Naive thymus-derived CD8-positive, alpha-beta T cell (primary cell): ENCODE results near the gene METTL26. TPM values are rescaled to one million over a fixed set of nuclear protein-coding genes. Genes with fewer than 3 reads are reported as not detected.
A peak's percentile ranks its signal among the peaks of the same experiment; 100 is the strongest.
"Not testable (repeated sequence)": the region's sequence is repeated elsewhere in the genome, so short reads cannot be mapped to it uniquely, and the experiment has no call there.

Experiments used
- ATAC-seq, 2 donors: fragments of 150-1000 bp; cut with Tn5 transposase in 1 of 2; sonication (Bioruptor Pico), chemical (Tn5 transposase) in 1 of 2; 1 replicate in 1 of 2; 2 replicates in 1 of 2; pipeline ENCODE4 v1.10.0; 2021; ENCODE audit warnings: mild to moderate bottlenecking in 2 of 2, moderate library complexity in 2 of 2
- POLR2A ChIA-PET: fragments of 350-600 bp; sonication (Branson Sonifier 250); formaldehyde crosslinking; loops from one replicate; lab custom pipeline; 2021; ENCODE audit warnings: antibody characterized with exemption; lab: Charles Lee
- DNase-seq, 10 donors: peaks; one replicate each; pipeline versions ENCODE4 v3.0.0 to v3.0.0-alpha.2; 2020 to 2022
- H3K27ac Mint-ChIP-seq, 10 donors: one replicate each; pipeline ENCODE4 v1.8.0; 2020 to 2022; ENCODE audit warnings: mild to moderate bottlenecking in 10 of 10, mixed read lengths in 10 of 10, moderate library complexity in 4 of 10, inconsistent platforms in 1 of 10
- H3K27me3 Mint-ChIP-seq, 5 donors: one replicate each; pipeline ENCODE4 v1.8.0; 2021 to 2022; ENCODE audit warnings: mixed read lengths in 5 of 5
- H3K36me3 Mint-ChIP-seq, 3 donors: one replicate each; pipeline ENCODE4 v1.8.0; 2020 to 2022; ENCODE audit warnings: mixed read lengths in 3 of 3, mild to moderate bottlenecking in 2 of 3, inconsistent platforms in 1 of 3
- H3K4me1 Mint-ChIP-seq, 4 donors: one replicate each; pipeline ENCODE4 v1.8.0; 2021 to 2022; ENCODE audit warnings: mixed read lengths in 4 of 4
- H3K4me3 Mint-ChIP-seq, 10 donors: one replicate each; pipeline ENCODE4 v1.8.0; 2020 to 2022; ENCODE audit warnings: mild to moderate bottlenecking in 10 of 10, mixed read lengths in 10 of 10, moderate library complexity in 6 of 10, inconsistent platforms in 1 of 10
- H3K9me3 Mint-ChIP-seq, 9 donors: one replicate each; pipeline ENCODE4 v1.8.0; 2020 to 2022; ENCODE audit warnings: mixed read lengths in 9 of 9, mild to moderate bottlenecking in 3 of 9, inconsistent platforms in 1 of 9, moderate library complexity in 1 of 9
- polyA plus RNA-seq, 3 donors: library from polyadenylated mRNA; unstranded; fragments of 300-500 nt; fragmentation: Illumina TruSeq; gene quantifications; one replicate each; pipeline ENCODE4 v1.2.3, GENCODE V29; 2021
- total RNA-seq, 8 experiments: library from RNA in 2 of 8; stranded (reverse) in 2 of 8; gene quantifications; one replicate each; pipeline ENCODE4 v1.2.3 and lab custom pipeline; 2021 to 2026

METTL26 gene
- total and polyA plus RNA-seq, 5 experiments from 2014 or later: 69.2 to 98.4 (median 88.4) TPM

GRCh38 chr16:610513-611381 lies 25.4 kb downstream of the METTL26 start:
- ATAC-seq (peak; percentile 66 to 73), DNase-seq (peak; percentile 32 to 74 (median 56))
- POLR2A ChIA-PET: no interaction called here
- peaks cover 4 to 21% (median 10%) of the 10 kb centered on the region in 4 donors for H3K4me1 Mint-ChIP-seq
- H3K27ac Mint-ChIP-seq: peak overlapping the region in 3 of 10 donors; percentile 44 to 80 (median 46)
- no peak overlapping the region for H3K4me3 Mint-ChIP-seq
- H3K9me3 Mint-ChIP-seq: no peaks in the 10 kb centered on the region
- peaks cover 0 to 2% (median 0%) of the 10 kb centered on the region in 3 donors for H3K36me3 Mint-ChIP-seq
- no peaks in the 10 kb centered on the region for H3K27me3 Mint-ChIP-seq

- H3K27ac Mint-ChIP-seq: no peak overlapping the region
- ATAC-seq: no peak
- DNase-seq: no peak
- POLR2A ChIA-PET: no interaction called here
- peaks cover 4 to 21% (median 10%) of the 10 kb centered on the region in 4 donors for H3K4me1 Mint-ChIP-seq
- H3K4me3 Mint-ChIP-seq: no peak overlapping the region
- H3K36me3 Mint-ChIP-seq: peaks cover 0 to 2% (median 0%) of the 10 kb centered on the region in 3 donors
- H3K9me3 Mint-ChIP-seq: peaks cover 0 to 2% (median 0%) of the 10 kb centered on the region in 9 donors
- H3K27me3 Mint-ChIP-seq: no peaks in the 10 kb centered on the region
Observed at GRCh38 chr16:609984-610383, 26.1 kb downstream of the METTL26 start.

GRCh38 chr16:609316-609715 lies 26.8 kb downstream of the METTL26 start:
- peak overlapping the region in 2 of 10 donors; percentile 22 to 87 for H3K27ac Mint-ChIP-seq

GRCh38 chr16:608019-608418 lies 28.1 kb downstream of the METTL26 start:
- Mint-ChIP-seq H3K27me3 (no peaks in the 10 kb centered on the region), H3K27ac (peak overlapping the region in 1 of 10 donors; percentile 31), H3K36me3 (peaks cover 0 to 2% (median 0%) of the 10 kb centered on the region in 3 donors), H3K9me3 (peaks cover 0 to 2% (median 0%) of the 10 kb centered on the region in 9 donors), H3K4me3 (no peak overlapping the region), H3K4me1 (peaks cover 11 to 31% (median 16%) of the 10 kb centered on the region in 4 donors)
- DNase-seq: no peak
- POLR2A ChIA-PET: no interaction called here
- no peak for ATAC-seq

More at GRCh38 chr16:609316-609715, 26.8 kb downstream of the METTL26 start:
- no peaks in the 10 kb centered on the region for H3K27me3 Mint-ChIP-seq
- peaks cover 0 to 2% (median 0%) of the 10 kb centered on the region in 9 donors for H3K9me3 Mint-ChIP-seq
- H3K4me3 Mint-ChIP-seq: no peak overlapping the region
- ATAC-seq: no peak
- peaks cover 0 to 2% (median 0%) of the 10 kb centered on the region in 3 donors for H3K36me3 Mint-ChIP-seq
- POLR2A ChIA-PET: no interaction called here
- peaks cover 4 to 21% (median 10%) of the 10 kb centered on the region in 4 donors for H3K4me1 Mint-ChIP-seq
- DNase-seq: no peak

GRCh38 chr16:606656-607307 lies 29.3 kb downstream of the METTL26 start:
- DNase-seq (no peak), ATAC-seq (no peak)
- Mint-ChIP-seq H3K27me3 (no peaks in the 10 kb centered on the region), H3K27ac (no peak overlapping the region), H3K4me1 (peaks cover 12 to 37% (median 20%) of the 10 kb centered on the region in 4 donors), H3K36me3 (peaks cover 0 to 2% (median 0%) of the 10 kb centered on the region in 3 donors), H3K9me3 (peaks cover 0 to 2% (median 0%) of the 10 kb centered on the region in 9 donors), H3K4me3 (no peak overlapping the region)
- POLR2A ChIA-PET: no interaction called here

DNA sequence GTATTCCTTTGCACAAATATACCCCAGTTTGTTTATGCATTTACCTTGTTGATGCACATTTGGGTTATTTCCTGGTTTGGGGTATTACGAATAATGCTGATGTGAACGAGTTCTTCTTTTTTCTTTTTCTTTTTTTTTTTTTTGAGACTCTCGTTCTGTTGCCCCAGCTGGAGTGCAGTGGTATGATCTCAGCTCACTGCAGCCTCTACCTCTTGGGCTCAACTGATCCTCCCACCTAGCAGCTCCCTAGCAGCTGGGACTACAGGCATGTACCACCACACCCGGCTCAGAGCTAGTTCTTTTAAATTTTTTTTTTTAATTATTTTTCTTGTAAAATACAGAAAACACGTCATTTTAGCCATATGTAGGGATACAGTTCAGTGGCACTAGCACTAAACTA lies 32.2 kb downstream of the METTL26 start:
- ATAC-seq (no peak), DNase-seq (no peak)
- H3K27me3 Mint-ChIP-seq: no peaks in the 10 kb centered on the region
- no peak overlapping the region for H3K4me3 Mint-ChIP-seq
- H3K4me1 Mint-ChIP-seq: peaks cover 8 to 18% (median 17%) of the 10 kb centered on the region in 4 donors
- peaks cover 0 to 6% (median 0%) of the 10 kb centered on the region in 3 donors for H3K36me3 Mint-ChIP-seq
- peak overlapping the region in 3 of 10 donors; percentile 4 to 73 (median 50) for H3K27ac Mint-ChIP-seq
- POLR2A ChIA-PET: no interaction called here
- peaks cover 0 to 2% (median 0%) of the 10 kb centered on the region in 9 donors for H3K9me3 Mint-ChIP-seq

DNA sequence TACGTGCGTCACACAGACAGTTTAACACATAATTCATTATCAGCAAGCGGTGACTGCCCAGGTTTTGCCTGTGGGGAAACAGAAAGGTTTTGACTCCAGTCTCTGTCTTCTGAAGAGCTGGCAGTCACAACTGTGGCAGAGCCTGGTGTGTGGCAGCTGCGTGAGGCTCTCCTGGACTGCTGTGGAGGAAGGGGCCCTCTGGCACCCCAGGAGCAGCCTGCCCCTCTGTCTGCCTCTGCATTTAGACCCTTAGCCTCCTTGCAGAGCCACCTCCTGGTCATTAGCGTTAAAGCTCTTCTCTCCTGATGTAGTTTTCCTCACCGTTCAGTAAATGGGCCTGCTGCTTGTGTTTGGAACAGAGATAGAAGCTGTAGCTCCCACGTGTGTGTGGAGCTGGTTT lies 35.3 kb downstream of the METTL26 start:
- DNase-seq (no peak), ATAC-seq (no peak)
- Mint-ChIP-seq H3K9me3 (peaks cover 0 to 2% (median 0%) of the 10 kb centered on the region in 9 donors), H3K36me3 (peaks cover 0 to 13% (median 0%) of the 10 kb centered on the region in 3 donors), H3K4me3 (no peak overlapping the region), H3K27me3 (no peaks in the 10 kb centered on the region), H3K27ac (peak overlapping the region in 1 of 10 donors; percentile 71), H3K4me1 (peaks cover 7 to 29% (median 23%) of the 10 kb centered on the region in 4 donors)
- POLR2A ChIA-PET: interaction anchor here (0.8 kb wide), 1 partner anchor 12 kb away, joined by 3 read pairs; no protein-coding TSS in a partner anchor

GRCh38 chr16:598823-599739 lies 37.0 kb downstream of the METTL26 start:
- H3K4me3 Mint-ChIP-seq: no peak overlapping the region
- ATAC-seq (no peak), DNase-seq (no peak)
- H3K27ac Mint-ChIP-seq: no peak overlapping the region
- H3K9me3 Mint-ChIP-seq: no peaks in the 10 kb centered on the region
- H3K27me3 Mint-ChIP-seq: no peaks in the 10 kb centered on the region
- POLR2A ChIA-PET: interaction anchor here (0.7 to 1.4 kb wide), 2 partner anchors 15 to 445 kb away, joined by 3 read pairs; no protein-coding TSS in a partner anchor
- H3K36me3 Mint-ChIP-seq: peaks cover 0 to 15% (median 0%) of the 10 kb centered on the region in 3 donors
- peaks cover 8 to 35% (median 26%) of the 10 kb centered on the region in 4 donors for H3K4me1 Mint-ChIP-seq

- DNase-seq, POLR2A ChIA-PET, ATAC-seq, H3K9me3 Mint-ChIP-seq, H3K27ac Mint-ChIP-seq, H3K4me3 Mint-ChIP-seq, H3K27me3 Mint-ChIP-seq: not testable (repeated sequence)
- peaks cover 0 to 13% (median 0%) of the 10 kb centered on the region in 3 donors for H3K36me3 Mint-ChIP-seq
- peaks cover 8 to 34% (median 24%) of the 10 kb centered on the region in 4 donors for H3K4me1 Mint-ChIP-seq
Observed at GRCh38 chr16:597655-598054, 38.5 kb downstream of the METTL26 start.

DNA sequence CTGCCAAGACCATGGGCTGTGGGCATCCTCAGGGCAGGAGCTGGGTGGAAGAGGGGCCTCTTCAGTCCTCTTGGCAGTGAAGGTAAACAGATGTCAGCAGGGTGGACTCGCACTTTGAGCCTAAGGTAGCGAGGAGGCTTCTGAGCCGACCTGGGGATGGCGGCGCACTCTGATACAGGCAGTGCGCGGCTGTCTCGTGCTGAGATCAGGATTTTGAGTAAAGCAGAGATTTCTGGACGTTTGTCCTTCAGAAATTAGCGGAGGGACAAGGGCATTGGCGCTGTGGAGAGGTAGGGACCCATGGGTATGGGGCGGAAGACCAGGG lies 39.4 kb downstream of the METTL26 start:
- POLR2A ChIA-PET: interaction anchor here (0.7 kb wide), 1 partner anchor 9 kb away, joined by 5 read pairs; no protein-coding TSS in a partner anchor
- Mint-ChIP-seq H3K9me3 (no peaks in the 10 kb centered on the region), H3K4me3 (no peak overlapping the region), H3K27me3 (no peaks in the 10 kb centered on the region), H3K27ac (peak overlapping the region in 4 of 10 donors; percentile 21 to 79 (median 63)), H3K36me3 (peaks cover 0 to 13% (median 0%) of the 10 kb centered on the region in 3 donors), H3K4me1 (peaks cover 10 to 39% (median 31%) of the 10 kb centered on the region in 4 donors)
- ATAC-seq: no peak
- DNase-seq: no peak

GRCh38 chr16:595942-596735 lies 40.0 kb downstream of the METTL26 start:
- no peak for ATAC-seq
- POLR2A ChIA-PET: interaction anchor here (0.7 to 1.0 kb wide), 2 partner anchors 8 to 12 kb away, joined by 5 to 6 read pairs; no protein-coding TSS in a partner anchor
- DNase-seq: no peak
- H3K27me3 Mint-ChIP-seq: no peaks in the 10 kb centered on the region
- H3K36me3 Mint-ChIP-seq: peaks cover 0 to 12% (median 0%) of the 10 kb centered on the region in 3 donors
- H3K27ac Mint-ChIP-seq: peak overlapping the region in 2 of 10 donors; percentile 34 to 75
- H3K4me3 Mint-ChIP-seq: no peak overlapping the region
- no peaks in the 10 kb centered on the region for H3K9me3 Mint-ChIP-seq
- H3K4me1 Mint-ChIP-seq: peaks cover 12 to 45% (median 34%) of the 10 kb centered on the region in 4 donors
